ENCODE data around the gene HMOX2. TPM values are rescaled to one million over a fixed set of nuclear protein-coding genes. Genes with fewer than 3 reads are reported as not detected.
A peak's percentile ranks its signal among the peaks of the same experiment; 100 is the strongest.

The HMOX2 gene
- total RNA-seq, 1 experiment from 2014 or later, result 42.6 TPM

GRCh38 chr16:4520913-4521312, 44.7 kb downstream of the HMOX2 start:
- ATAC-seq, result no peak
- no peaks in the 10 kb centered on the region for H3K36me3 Mint-ChIP-seq
- H3K27ac Mint-ChIP-seq, result peak overlapping the region; percentile 83
- ChIA-PET CTCF (interaction anchor here (1.1 to 2.3 kb wide), 5 partner anchors 18 to 103 kb away, joined by 3 to 10 read pairs (median 6); partner anchors contain the start of genes CDIP1 and MGRN1), POLR2A (no interaction called here)
- no peaks in the 10 kb centered on the region for H3K27me3 Mint-ChIP-seq (ENCODE audit: low read depth)
- peaks cover 52% of the 10 kb centered on the region for H3K4me1 Mint-ChIP-seq
- DNase-seq (ENCODE audit: low spot score), result no peak
- TF ChIP-seq FOXP4 (CRISPR knock-in tag; IDR thresholded peaks at IDR 0.05) (no peak), NR1H2 (CRISPR knock-in tag; IDR thresholded peaks at IDR 0.05) (no peak), CBFB (CRISPR knock-in tag; IDR thresholded peaks at IDR 0.05; ENCODE audit: low read depth) (no peak), SMAD3 (CRISPR knock-in tag; IDR thresholded peaks at IDR 0.05; ENCODE audit: borderline replicate concordance) (no peak), JUN (CRISPR knock-in tag; IDR thresholded peaks at IDR 0.05) (no peak), PRRX2 (CRISPR knock-in tag; IDR thresholded peaks at IDR 0.05) (no peak), ZNF232 (CRISPR knock-in tag; IDR thresholded peaks at IDR 0.05) (no peak), IRF2 (CRISPR knock-in tag; IDR thresholded peaks at IDR 0.05; ENCODE audit: borderline replicate concordance, low read depth) (no peak), HMGA2 (CRISPR knock-in tag; IDR thresholded peaks at IDR 0.05) (no peak), MLX (CRISPR knock-in tag; IDR thresholded peaks at IDR 0.05) (no peak), ESRRA (CRISPR knock-in tag; IDR thresholded peaks at IDR 0.05; ENCODE audit: borderline replicate concordance) (no peak), GABPB1 (CRISPR knock-in tag; IDR thresholded peaks at IDR 0.05) (no peak), RORB (CRISPR knock-in tag; IDR thresholded peaks at IDR 0.05) (no peak), ZBTB21 (CRISPR knock-in tag; IDR thresholded peaks at IDR 0.05; ENCODE audit: borderline replicate concordance) (no peak)
- TF ChIP-seq, protein P1, sequence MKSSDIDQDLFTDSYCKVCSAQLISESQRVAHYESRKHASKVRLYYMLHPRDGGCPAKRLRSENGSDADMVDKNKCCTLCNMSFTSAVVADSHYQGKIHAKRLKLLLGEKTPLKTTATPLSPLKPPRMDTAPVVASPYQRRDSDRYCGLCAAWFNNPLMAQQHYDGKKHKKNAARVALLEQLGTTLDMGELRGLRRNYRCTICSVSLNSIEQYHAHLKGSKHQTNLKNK (CRISPR knock-in tag; IDR thresholded peaks at IDR 0.05), result no peak
- H3K4me3 Mint-ChIP-seq, result no peak overlapping the region
- no peaks in the 10 kb centered on the region for H3K9me3 Mint-ChIP-seq

DNA sequence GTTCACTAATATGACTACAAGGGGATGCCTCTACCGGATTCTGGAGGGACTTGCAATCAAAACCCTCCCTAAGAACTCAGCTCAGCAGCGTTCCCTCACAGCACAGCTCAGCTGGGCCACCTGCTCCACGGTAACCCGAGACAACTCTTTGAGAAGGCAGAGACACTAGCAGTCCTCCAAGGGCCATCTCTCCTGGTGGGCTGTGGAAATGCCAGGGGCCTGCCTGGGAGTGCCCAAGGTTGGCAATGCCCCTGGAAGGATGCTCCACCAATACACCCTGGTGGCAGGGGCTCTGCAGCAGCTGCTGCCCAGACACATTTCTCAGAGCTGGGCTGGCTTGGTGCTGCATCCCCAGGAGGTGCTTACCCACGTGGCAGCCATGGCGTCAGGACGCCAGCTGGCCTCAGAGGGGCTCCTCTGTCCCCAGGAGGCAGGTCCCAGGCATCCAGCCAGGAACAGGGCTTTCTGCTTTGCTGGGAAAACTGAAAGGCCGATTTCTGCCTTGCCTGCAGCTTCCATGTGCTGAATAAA, 45.9 kb downstream of the HMOX2 start:
- Mint-ChIP-seq H3K4me1 (peaks cover 54% of the 10 kb centered on the region), H3K27ac (peak overlapping the region; percentile 80), H3K4me3 (no peak overlapping the region), H3K36me3 (no peaks in the 10 kb centered on the region), H3K9me3 (no peaks in the 10 kb centered on the region), H3K27me3 (ENCODE audit: low read depth) (no peaks in the 10 kb centered on the region)
- DNase-seq (ENCODE audit: low spot score) (peak; percentile 46), ATAC-seq (peak; percentile 45)
- ChIA-PET CTCF (interaction anchor here (1.0 to 2.4 kb wide), 6 partner anchors 15 to 128 kb away, joined by 3 to 16 read pairs (median 8); partner anchors contain the start of gene CDIP1), POLR2A (interaction anchor here (0.6 to 1.2 kb wide), 3 partner anchors 13 to 569 kb away, joined by 3 read pairs; no protein-coding TSS in a partner anchor)
- TF ChIP-seq SP1 (CRISPR knock-in tag; conservative IDR thresholded peaks at IDR 0.05) (no peak), NR3C1 (CRISPR knock-in tag; conservative IDR thresholded peaks at IDR 0.05; ENCODE audit: low read depth) (no peak), NFYB (CRISPR knock-in tag; conservative IDR thresholded peaks at IDR 0.05; ENCODE audit: low read depth) (no peak), HMGA2 (CRISPR knock-in tag; IDR thresholded peaks at IDR 0.05) (no peak), ATF2 (CRISPR knock-in tag; IDR thresholded peaks at IDR 0.05; ENCODE audit: borderline replicate concordance, low read depth) (no peak), GRHL2 (CRISPR knock-in tag; IDR thresholded peaks at IDR 0.05; ENCODE audit: insufficient replicate concordance, severe bottlenecking) (no peak)
- TF ChIP-seq, protein P2, sequence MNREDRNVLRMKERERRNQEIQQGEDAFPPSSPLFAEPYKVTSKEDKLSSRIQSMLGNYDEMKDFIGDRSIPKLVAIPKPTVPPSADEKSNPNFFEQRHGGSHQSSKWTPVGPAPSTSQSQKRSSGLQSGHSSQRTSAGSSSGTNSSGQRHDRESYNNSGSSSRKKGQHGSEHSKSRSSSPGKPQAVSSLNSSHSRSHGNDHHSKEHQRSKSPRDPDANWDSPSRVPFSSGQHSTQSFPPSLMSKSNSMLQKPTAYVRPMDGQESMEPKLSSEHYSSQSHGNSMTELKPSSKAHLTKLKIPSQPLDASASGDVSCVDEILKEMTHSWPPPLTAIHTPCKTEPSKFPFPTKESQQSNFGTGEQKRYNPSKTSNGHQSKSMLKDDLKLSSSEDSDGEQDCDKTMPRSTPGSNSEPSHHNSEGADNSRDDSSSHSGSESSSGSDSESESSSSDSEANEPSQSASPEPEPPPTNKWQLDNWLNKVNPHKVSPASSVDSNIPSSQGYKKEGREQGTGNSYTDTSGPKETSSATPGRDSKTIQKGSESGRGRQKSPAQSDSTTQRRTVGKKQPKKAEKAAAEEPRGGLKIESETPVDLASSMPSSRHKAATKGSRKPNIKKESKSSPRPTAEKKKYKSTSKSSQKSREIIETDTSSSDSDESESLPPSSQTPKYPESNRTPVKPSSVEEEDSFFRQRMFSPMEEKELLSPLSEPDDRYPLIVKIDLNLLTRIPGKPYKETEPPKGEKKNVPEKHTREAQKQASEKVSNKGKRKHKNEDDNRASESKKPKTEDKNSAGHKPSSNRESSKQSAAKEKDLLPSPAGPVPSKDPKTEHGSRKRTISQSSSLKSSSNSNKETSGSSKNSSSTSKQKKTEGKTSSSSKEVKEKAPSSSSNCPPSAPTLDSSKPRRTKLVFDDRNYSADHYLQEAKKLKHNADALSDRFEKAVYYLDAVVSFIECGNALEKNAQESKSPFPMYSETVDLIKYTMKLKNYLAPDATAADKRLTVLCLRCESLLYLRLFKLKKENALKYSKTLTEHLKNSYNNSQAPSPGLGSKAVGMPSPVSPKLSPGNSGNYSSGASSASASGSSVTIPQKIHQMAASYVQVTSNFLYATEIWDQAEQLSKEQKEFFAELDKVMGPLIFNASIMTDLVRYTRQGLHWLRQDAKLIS (CRISPR knock-in tag; IDR thresholded peaks at IDR 0.05; ENCODE audit: borderline replicate concordance), result no peak
- TF ChIP-seq, protein P3, sequence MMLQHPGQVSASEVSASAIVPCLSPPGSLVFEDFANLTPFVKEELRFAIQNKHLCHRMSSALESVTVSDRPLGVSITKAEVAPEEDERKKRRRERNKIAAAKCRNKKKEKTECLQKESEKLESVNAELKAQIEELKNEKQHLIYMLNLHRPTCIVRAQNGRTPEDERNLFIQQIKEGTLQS (CRISPR knock-in tag; conservative IDR thresholded peaks at IDR 0.05), result no peak
- TF ChIP-seq, protein P1 (CRISPR knock-in tag; IDR thresholded peaks at IDR 0.05), result no peak
- TF ChIP-seq, protein P4, sequence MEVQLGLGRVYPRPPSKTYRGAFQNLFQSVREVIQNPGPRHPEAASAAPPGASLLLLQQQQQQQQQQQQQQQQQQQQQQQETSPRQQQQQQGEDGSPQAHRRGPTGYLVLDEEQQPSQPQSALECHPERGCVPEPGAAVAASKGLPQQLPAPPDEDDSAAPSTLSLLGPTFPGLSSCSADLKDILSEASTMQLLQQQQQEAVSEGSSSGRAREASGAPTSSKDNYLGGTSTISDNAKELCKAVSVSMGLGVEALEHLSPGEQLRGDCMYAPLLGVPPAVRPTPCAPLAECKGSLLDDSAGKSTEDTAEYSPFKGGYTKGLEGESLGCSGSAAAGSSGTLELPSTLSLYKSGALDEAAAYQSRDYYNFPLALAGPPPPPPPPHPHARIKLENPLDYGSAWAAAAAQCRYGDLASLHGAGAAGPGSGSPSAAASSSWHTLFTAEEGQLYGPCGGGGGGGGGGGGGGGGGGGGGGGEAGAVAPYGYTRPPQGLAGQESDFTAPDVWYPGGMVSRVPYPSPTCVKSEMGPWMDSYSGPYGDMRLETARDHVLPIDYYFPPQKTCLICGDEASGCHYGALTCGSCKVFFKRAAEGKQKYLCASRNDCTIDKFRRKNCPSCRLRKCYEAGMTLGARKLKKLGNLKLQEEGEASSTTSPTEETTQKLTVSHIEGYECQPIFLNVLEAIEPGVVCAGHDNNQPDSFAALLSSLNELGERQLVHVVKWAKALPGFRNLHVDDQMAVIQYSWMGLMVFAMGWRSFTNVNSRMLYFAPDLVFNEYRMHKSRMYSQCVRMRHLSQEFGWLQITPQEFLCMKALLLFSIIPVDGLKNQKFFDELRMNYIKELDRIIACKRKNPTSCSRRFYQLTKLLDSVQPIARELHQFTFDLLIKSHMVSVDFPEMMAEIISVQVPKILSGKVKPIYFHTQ (CRISPR knock-in tag; IDR thresholded peaks at IDR 0.05), result no peak

Measured in WTC11 (cell line).